ENCODE results near the gene TSC22D1.

Gene TSC22D1

DNA sequence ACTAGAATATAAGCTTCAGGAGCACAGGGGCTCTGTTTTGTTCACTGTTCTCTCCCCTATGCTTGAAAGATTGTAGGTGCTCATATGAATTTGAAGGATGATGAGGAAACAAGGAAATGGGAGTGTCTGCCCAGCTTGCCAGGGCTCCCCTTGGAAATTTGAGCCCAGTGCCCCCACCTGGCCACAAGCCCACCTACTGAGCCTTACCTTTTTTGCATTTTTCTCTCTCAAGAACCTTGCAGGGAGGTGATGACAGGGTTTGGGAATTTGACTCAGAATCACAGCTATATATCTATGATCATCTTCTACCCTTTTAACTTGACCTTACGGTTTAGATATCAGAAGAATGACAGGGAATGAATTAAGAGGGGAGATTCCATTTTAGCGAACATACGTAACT, 168.8 kb downstream of the TSC22D1 start:
- H3K36me3 ChIP-seq (replicated peaks in 1 of 2; ENCODE audit: control insufficient read depth in 2 of 2, insufficient read depth in 2 of 2, low read length in 2 of 2): no peaks in the 10 kb centered on the region
- H3K4me2 ChIP-seq (ENCODE audit: insufficient read depth, low read length, poor library complexity, severe bottlenecking): no peak overlapping the region
- H3K27me3 ChIP-seq (ENCODE audit: control insufficient read depth in 3 of 3, insufficient read depth in 3 of 3, low read depth in 1 of 3, low read length in 3 of 3): no peaks in the 10 kb centered on the region
- H2AK5ac ChIP-seq (ENCODE audit: low read depth, low read length): no peak overlapping the region
- no peak overlapping the region for H3K4me3 ChIP-seq (ENCODE audit: low read length in 2 of 2)
- H3K9ac ChIP-seq (ENCODE audit: low read depth, low read length, poor library complexity): no peak overlapping the region
- no peak overlapping the region for H2BK12ac ChIP-seq (ENCODE audit: low read length)
- H4K8ac ChIP-seq (ENCODE audit: low read depth, low read length): no peak overlapping the region
- H3K27ac ChIP-seq (replicated peaks; ENCODE audit: low read length): no peak overlapping the region
- no peak overlapping the region for H3K23ac ChIP-seq (ENCODE audit: low read depth, low read length, poor library complexity)
- DNase-seq (ENCODE audit: low spot score): no peak
- no peak overlapping the region for H3K18ac ChIP-seq (ENCODE audit: low read length)
- H2BK120ac ChIP-seq (ENCODE audit: low read depth, low read length): no peak overlapping the region
- H4K91ac ChIP-seq (ENCODE audit: low read depth, low read length, poor library complexity): no peak overlapping the region
- H2BK15ac ChIP-seq (ENCODE audit: low read length): no peak overlapping the region
- H3K4ac ChIP-seq (ENCODE audit: low read length): no peak overlapping the region
- H3K79me1 ChIP-seq (ENCODE audit: low read depth, low read length): no peaks in the 10 kb centered on the region
- H3K14ac ChIP-seq (ENCODE audit: low read length): no peak overlapping the region
- H2BK5ac ChIP-seq (ENCODE audit: low read length): no peak overlapping the region
- H3K9me3 ChIP-seq (replicated peaks in 1 of 2; ENCODE audit: control insufficient read depth in 2 of 2, insufficient read depth in 1 of 2, low read depth in 1 of 2, low read length in 2 of 2): no peaks in the 10 kb centered on the region
- no peak overlapping the region for H2AFZ ChIP-seq (ENCODE audit: low read length)
- WGBS, 2 donors (ENCODE audit: extremely low coverage in 2 of 2, insufficient read length in 2 of 2, insufficient replicate concordance in 1 of 2): no CpG with 5 or more reads among the region's 3 CpGs
- H3K4me1 ChIP-seq (ENCODE audit: control insufficient read depth in 2 of 2, insufficient read depth in 1 of 2, low read depth in 1 of 2, low read length in 2 of 2): peaks cover 27 to 32% of the 10 kb centered on the region in 2 donors

DNA sequence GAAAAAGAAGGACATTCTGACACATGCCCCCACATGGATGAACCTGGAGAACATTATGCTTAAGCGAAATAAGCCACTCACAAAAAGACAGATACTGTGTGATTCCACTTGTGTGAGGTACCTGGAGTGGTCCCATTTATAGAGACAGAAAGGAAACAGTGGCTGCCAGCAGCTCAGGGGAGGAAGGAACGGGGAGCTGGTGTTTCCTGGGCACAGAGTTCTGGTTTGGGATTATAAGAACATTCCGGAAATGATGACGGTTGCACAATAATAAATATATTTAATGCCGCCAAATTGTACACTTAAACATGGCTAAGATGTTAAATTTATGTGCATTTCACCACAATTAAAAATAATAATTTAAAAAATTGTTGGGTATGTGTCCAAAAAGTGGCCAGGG, 169.5 kb downstream of the TSC22D1 start:
- H2BK120ac ChIP-seq (ENCODE audit: low read depth, low read length): no peak overlapping the region
- no peak overlapping the region for H3K27ac ChIP-seq (replicated peaks; ENCODE audit: low read length)
- no peaks in the 10 kb centered on the region for H3K27me3 ChIP-seq (ENCODE audit: control insufficient read depth in 3 of 3, insufficient read depth in 3 of 3, low read depth in 1 of 3, low read length in 3 of 3)
- no peak for DNase-seq (ENCODE audit: low spot score)
- no peak overlapping the region for H3K23ac ChIP-seq (ENCODE audit: low read depth, low read length, poor library complexity)
- no peak overlapping the region for H2AFZ ChIP-seq (ENCODE audit: low read length)
- no peak overlapping the region for H4K91ac ChIP-seq (ENCODE audit: low read depth, low read length, poor library complexity)
- H3K9me3 ChIP-seq (replicated peaks in 1 of 2; ENCODE audit: control insufficient read depth in 2 of 2, insufficient read depth in 1 of 2, low read depth in 1 of 2, low read length in 2 of 2): no peaks in the 10 kb centered on the region
- H2BK12ac ChIP-seq (ENCODE audit: low read length): peak overlapping the region; percentile 2
- peaks cover 27 to 33% of the 10 kb centered on the region in 2 donors for H3K4me1 ChIP-seq (ENCODE audit: control insufficient read depth in 2 of 2, insufficient read depth in 1 of 2, low read depth in 1 of 2, low read length in 2 of 2)
- H2BK5ac ChIP-seq (ENCODE audit: low read length): no peak overlapping the region
- H2AK5ac ChIP-seq (ENCODE audit: low read depth, low read length): no peak overlapping the region
- no peak overlapping the region for H3K9ac ChIP-seq (ENCODE audit: low read depth, low read length, poor library complexity)
- no peak overlapping the region for H3K18ac ChIP-seq (ENCODE audit: low read length)
- H4K8ac ChIP-seq (ENCODE audit: low read depth, low read length): no peak overlapping the region
- H3K4me3 ChIP-seq (ENCODE audit: low read length in 2 of 2): no peak overlapping the region
- H2BK15ac ChIP-seq (ENCODE audit: low read length): no peak overlapping the region
- no peaks in the 10 kb centered on the region for H3K79me1 ChIP-seq (ENCODE audit: low read depth, low read length)
- H3K4me2 ChIP-seq (ENCODE audit: insufficient read depth, low read length, poor library complexity, severe bottlenecking): no peak overlapping the region
- H3K14ac ChIP-seq (ENCODE audit: low read length): no peak overlapping the region
- WGBS, 2 donors (ENCODE audit: extremely low coverage in 2 of 2, insufficient read length in 2 of 2, insufficient replicate concordance in 1 of 2): no CpG with 5 or more reads among the region's 5 CpGs
- no peaks in the 10 kb centered on the region for H3K36me3 ChIP-seq (replicated peaks in 1 of 2; ENCODE audit: control insufficient read depth in 2 of 2, insufficient read depth in 2 of 2, low read length in 2 of 2)
- no peak overlapping the region for H3K4ac ChIP-seq (ENCODE audit: low read length)

DNA sequence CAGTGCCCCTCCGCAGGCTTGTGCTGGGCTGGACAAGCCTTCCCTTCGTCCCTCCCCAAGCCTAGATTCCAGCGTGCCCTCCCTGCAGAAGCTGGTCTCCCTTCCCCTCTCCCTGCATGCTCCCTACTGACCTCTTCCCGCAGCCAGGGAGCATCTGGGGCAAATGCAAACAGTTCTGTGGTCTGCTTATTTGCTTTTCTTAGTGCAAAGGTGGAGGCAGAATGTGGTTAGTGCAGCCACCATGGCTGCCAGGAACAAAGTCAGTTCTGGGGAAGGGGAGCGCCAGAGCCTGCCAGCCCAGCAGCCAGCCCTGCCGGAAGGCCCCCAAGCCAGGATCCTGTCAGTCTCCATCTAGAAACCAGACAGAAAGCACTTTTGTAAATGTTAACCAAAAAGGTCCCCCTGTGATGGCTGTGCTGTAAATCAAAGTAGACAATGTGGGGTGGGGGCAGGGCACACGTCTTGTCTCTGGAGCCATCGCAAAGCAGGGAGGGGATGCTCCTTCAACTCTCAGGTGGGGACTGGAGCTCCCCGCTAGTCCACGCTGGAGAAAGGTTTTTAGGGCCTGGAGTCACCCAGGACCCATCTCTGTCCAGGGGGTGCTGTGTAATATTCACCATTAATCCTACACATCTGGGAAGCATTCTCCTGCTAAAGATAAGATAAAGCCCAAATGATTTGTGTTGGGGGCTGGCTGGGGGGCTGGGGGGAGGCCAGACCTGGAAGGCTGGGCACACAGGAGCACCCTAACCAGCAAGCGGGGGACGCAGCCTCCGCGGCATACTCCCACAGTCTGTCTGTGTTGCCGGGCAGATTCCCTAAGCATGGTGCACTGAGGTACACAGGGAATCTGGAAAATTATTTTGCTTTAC, 171.6 kb downstream of the TSC22D1 start:
- peak overlapping the region; percentile 2 for H2BK15ac ChIP-seq (ENCODE audit: low read length)
- H3K36me3 ChIP-seq (replicated peaks in 1 of 2; ENCODE audit: control insufficient read depth in 2 of 2, insufficient read depth in 2 of 2, low read length in 2 of 2): no peaks in the 10 kb centered on the region
- H3K4me2 ChIP-seq (ENCODE audit: insufficient read depth, low read length, poor library complexity, severe bottlenecking): no peak overlapping the region
- H3K18ac ChIP-seq (ENCODE audit: low read length): peak overlapping the region; percentile 82
- H3K79me1 ChIP-seq (ENCODE audit: low read depth, low read length): no peaks in the 10 kb centered on the region
- peaks cover 27 to 33% of the 10 kb centered on the region in 2 donors for H3K4me1 ChIP-seq (ENCODE audit: control insufficient read depth in 2 of 2, insufficient read depth in 1 of 2, low read depth in 1 of 2, low read length in 2 of 2)
- WGBS, 2 donors (ENCODE audit: extremely low coverage in 2 of 2, insufficient read length in 2 of 2, insufficient replicate concordance in 1 of 2): no CpG with 5 or more reads among the region's 15 CpGs
- H3K9ac ChIP-seq (ENCODE audit: low read depth, low read length, poor library complexity): no peak overlapping the region
- H4K8ac ChIP-seq (ENCODE audit: low read depth, low read length): no peak overlapping the region
- H2AFZ ChIP-seq (ENCODE audit: low read length): peak overlapping the region; percentile 82
- no peak overlapping the region for H3K14ac ChIP-seq (ENCODE audit: low read length)
- peak overlapping the region; percentile 56 for H3K27ac ChIP-seq (replicated peaks; ENCODE audit: low read length)
- no peak overlapping the region for H3K4ac ChIP-seq (ENCODE audit: low read length)
- no peaks in the 10 kb centered on the region for H3K27me3 ChIP-seq (ENCODE audit: control insufficient read depth in 3 of 3, insufficient read depth in 3 of 3, low read depth in 1 of 3, low read length in 3 of 3)
- no peak for DNase-seq (ENCODE audit: low spot score)
- no peak overlapping the region for H2BK5ac ChIP-seq (ENCODE audit: low read length)
- H2BK120ac ChIP-seq (ENCODE audit: low read depth, low read length): no peak overlapping the region
- no peak overlapping the region for H3K23ac ChIP-seq (ENCODE audit: low read depth, low read length, poor library complexity)
- no peak overlapping the region for H3K4me3 ChIP-seq (ENCODE audit: low read length in 2 of 2)
- no peak overlapping the region for H4K91ac ChIP-seq (ENCODE audit: low read depth, low read length, poor library complexity)
- H3K9me3 ChIP-seq (replicated peaks in 1 of 2; ENCODE audit: control insufficient read depth in 2 of 2, insufficient read depth in 1 of 2, low read depth in 1 of 2, low read length in 2 of 2): no peaks in the 10 kb centered on the region
- no peak overlapping the region for H2BK12ac ChIP-seq (ENCODE audit: low read length)
- H2AK5ac ChIP-seq (ENCODE audit: low read depth, low read length): no peak overlapping the region

DNA sequence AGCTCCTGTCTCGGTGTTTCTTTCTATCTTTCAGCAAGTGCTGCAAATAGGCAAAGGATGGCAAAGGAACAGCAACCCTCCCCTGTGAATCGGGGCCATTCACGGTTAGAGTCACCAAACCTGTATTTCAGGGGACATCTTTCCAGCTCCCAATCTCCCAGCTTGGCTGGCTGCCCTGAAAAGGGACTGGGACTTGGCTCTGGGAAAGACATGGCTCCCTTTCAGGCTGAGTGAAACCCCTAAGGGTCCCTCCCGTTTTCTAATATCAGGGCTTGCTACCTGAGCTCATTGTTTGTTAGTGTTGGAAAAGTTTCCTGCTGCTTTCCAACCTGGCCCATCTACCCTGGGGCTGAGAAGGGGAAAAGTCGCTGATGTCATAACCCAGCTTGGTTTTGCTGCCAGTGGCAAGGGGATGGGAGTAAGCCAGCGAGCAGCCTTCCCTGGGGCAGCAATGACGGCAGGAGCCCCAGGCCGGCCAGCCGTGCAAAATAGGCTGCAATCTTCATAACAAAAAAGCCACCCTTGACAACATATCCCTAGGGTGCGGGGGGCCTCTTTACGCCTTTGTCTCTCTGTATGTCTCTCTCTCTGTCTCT, 172.6 kb downstream of the TSC22D1 start:
- no CpG with 5 or more reads among the region's 11 CpGs for WGBS, 2 donors (ENCODE audit: extremely low coverage in 2 of 2, insufficient read length in 2 of 2, insufficient replicate concordance in 1 of 2)
- Histone ChIP-seq H2AK5ac (ENCODE audit: low read depth, low read length) (no peak overlapping the region), H2BK12ac (ENCODE audit: low read length) (no peak overlapping the region), H3K18ac (ENCODE audit: low read length) (peak overlapping the region; percentile 33), H3K4me1 (ENCODE audit: control insufficient read depth in 2 of 2, insufficient read depth in 1 of 2, low read depth in 1 of 2, low read length in 2 of 2) (peaks cover 27 to 36% of the 10 kb centered on the region in 2 donors), H4K91ac (ENCODE audit: low read depth, low read length, poor library complexity) (no peak overlapping the region), H2AFZ (ENCODE audit: low read length) (peak overlapping the region; percentile 82), H3K4me2 (ENCODE audit: insufficient read depth, low read length, poor library complexity, severe bottlenecking) (no peak overlapping the region), H3K9me3 (replicated peaks in 1 of 2; ENCODE audit: control insufficient read depth in 2 of 2, insufficient read depth in 1 of 2, low read depth in 1 of 2, low read length in 2 of 2) (no peaks in the 10 kb centered on the region), H2BK5ac (ENCODE audit: low read length) (no peak overlapping the region), H3K23ac (ENCODE audit: low read depth, low read length, poor library complexity) (no peak overlapping the region), H2BK15ac (ENCODE audit: low read length) (no peak overlapping the region), H2BK120ac (ENCODE audit: low read depth, low read length) (no peak overlapping the region), H3K14ac (ENCODE audit: low read length) (no peak overlapping the region), H3K9ac (ENCODE audit: low read depth, low read length, poor library complexity) (no peak overlapping the region), H3K36me3 (replicated peaks in 1 of 2; ENCODE audit: control insufficient read depth in 2 of 2, insufficient read depth in 2 of 2, low read length in 2 of 2) (no peaks in the 10 kb centered on the region), H3K4me3 (ENCODE audit: low read length in 2 of 2) (no peak overlapping the region), H4K8ac (ENCODE audit: low read depth, low read length) (no peak overlapping the region), H3K27ac (replicated peaks; ENCODE audit: low read length) (no peak overlapping the region), H3K4ac (ENCODE audit: low read length) (no peak overlapping the region), H3K27me3 (ENCODE audit: control insufficient read depth in 3 of 3, insufficient read depth in 3 of 3, low read depth in 1 of 3, low read length in 3 of 3) (no peaks in the 10 kb centered on the region), H3K79me1 (ENCODE audit: low read depth, low read length) (no peaks in the 10 kb centered on the region)
- DNase-seq (ENCODE audit: low spot score): no peak

Data from neuronal stem cell (in vitro differentiated cells).